HG03442 (cell line): Measurements from ENCODE around the gene WHRN.
A peak's percentile ranks its signal among the peaks of the same experiment; 100 is the strongest.

Source experiments
- ATAC-seq: cut with Tn5 transposase; IDR thresholded peaks from one replicate; pipeline ENCODE4 v1.9.1; 2021; ENCODE audit warnings: mild to moderate bottlenecking, moderate library complexity; ENCODE audit not compliant: unreplicated experiment

Gene WHRN

DNA sequence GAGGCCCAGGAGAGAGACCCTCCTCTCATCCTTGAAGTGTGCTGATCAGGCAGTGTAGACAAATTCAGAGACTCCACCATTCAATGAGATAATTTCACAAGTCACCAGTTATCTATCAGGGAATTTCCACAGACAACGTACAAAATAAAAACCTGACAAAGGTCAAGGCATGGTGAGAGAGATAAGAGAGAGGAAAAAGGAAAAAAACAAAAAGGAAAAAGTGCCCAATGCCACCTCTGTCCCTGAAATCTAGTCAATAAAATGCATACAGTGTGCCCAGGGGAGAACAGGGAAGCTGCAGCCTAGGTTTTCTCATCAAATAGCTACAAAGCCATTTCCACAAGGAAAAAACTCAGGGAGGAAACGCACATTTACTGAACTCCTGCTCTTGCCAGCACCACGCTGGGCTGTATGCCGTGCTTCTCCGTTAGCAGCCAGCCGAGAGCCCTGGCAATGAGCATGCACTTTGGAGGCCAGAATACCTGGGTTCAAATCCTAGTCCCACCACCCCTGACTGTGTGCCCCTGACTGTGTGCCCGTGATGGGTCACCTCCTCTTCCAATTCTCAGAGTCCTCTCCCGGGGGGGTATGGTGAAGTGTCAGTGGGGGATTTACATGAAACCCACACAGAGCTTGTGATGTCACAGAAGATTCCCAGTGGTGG is 11.6 kb downstream of the WHRN start:
- ATAC-seq, result no peak

DNA sequence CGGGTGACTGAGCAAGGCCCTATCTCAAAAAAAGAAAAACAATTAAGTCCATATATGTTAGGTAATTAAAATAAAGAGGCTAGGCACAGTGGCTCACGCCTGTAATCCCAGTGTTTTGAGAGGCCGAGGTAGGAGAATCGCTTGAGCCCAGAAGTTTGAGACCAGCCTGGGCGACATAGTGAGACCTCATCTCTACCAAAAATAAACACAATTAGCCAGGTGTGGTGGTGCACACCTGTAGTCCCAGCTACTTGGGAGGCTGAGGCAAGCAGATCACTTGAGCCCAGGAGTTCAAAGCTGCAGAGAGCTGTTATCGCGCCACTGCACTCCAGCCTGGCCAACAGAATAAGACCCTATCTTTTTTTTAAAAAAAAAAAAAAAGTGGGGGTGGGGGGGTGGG is 12.3 kb downstream of the WHRN start:
- no peak for ATAC-seq

DNA sequence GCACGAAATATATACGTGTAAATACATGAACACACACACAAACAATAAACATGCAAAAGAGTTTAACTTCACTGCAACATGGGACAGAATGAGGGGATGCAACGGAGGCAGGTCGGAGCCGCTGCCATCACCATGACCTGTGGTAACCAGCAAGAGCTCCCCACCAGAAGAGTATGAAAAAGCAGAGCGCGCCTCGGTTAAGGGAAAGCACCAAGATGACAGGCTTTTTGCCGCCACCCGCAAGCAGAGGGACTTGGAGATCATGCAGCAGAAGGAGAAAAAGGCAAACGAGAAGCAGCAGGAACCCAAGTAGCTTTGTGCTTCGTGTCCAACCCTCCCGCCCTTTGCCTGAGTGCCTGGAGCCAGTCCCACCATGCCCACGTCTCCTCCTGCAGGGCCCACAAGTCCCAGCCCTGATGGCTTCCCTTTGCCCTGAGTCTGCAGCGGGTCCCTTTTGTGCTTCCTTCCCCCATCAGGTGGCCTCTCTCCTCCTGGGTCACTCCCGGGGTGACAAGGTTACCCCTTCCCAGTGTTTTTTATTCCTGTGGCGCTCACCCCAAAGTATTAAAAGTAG is 13.8 kb downstream of the WHRN start:
- no peak for ATAC-seq

DNA sequence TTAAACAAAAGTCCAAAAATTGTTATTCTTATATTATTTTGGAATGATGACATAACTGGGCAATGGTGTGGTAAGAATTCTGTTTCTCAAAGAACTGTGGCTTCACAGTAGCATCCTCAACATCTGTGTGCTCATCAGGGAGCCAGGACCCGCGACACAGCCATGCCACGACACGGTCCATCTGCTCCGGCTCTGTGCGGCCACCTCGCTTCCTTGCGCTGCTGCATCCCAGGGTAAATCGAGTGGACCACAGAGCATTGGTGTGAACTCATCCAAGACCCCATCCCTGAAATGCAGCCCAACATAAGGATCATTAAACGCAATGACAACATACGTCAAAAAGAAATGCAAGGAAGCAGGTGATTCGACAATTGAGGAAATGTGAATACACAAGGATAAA is 15.3 kb downstream of the WHRN start:
- ATAC-seq, result no peak

DNA sequence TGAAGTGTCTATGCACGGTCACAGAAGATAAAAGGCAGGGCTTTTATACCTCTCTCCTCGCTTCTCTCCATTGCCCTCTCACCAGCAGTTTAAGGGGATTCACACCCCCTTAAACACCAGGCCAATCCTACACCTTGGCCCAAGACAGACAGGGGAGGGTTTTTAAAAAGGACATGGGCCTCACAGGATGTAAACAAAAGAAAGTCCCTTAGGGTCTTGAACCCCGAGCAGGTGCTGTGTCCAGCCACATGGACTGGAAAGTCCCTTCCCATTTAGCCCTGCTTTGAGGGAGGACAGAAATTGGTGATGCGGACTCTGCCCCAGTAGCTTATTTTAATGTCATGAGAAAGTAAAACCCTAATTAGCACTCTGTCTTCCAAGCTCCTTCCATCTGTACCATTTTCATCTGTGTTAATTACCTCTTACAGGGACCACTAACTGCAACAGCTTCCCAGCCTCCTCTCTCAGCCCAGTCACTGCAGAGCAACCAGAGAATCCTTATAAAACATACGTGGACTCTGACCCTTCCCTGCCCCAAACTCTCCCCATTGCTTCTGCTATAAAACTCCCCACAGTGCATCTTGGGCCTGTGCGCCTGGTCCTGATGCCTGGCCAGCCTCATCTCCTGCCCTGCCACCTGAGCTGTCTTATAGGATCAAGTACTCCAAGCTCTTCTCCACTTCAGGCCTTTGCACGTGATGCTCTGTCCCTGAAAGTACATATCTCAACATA is 16.7 kb downstream of the WHRN start:
- ATAC-seq, result no peak

DNA sequence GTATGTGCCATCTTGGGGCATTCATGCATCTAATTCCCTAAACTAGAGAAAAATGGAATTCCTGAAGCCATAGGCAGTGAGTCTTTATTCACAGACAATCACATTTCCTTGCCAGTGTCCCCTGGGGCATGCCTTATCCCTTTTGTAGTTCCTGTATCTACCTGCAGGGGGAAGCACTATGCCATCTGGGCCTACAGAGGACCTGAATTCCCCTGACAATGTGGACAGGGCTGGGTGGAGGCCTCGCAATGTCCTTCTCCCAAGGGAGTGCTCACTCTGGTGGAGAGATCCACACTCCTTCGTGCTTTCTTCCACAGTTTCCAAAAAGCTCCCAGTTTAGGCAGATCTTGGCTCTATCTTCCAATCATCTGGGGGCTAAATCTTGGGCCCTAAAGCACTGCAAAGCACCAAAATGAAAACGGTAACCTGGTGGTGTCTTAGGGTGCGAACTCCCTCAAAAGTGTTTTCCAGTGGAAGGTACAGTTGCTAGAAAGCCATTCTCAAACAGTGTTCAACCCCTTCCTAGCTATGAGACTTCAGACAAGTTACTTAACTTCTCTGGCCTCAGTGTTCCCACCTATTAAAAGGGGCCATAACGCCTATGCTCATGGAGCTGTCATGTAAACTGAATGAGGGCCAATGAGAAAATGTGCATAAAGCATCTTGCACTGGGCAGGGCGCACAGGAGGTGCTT is 17.5 kb downstream of the WHRN start:
- peak; percentile 33 for ATAC-seq

DNA sequence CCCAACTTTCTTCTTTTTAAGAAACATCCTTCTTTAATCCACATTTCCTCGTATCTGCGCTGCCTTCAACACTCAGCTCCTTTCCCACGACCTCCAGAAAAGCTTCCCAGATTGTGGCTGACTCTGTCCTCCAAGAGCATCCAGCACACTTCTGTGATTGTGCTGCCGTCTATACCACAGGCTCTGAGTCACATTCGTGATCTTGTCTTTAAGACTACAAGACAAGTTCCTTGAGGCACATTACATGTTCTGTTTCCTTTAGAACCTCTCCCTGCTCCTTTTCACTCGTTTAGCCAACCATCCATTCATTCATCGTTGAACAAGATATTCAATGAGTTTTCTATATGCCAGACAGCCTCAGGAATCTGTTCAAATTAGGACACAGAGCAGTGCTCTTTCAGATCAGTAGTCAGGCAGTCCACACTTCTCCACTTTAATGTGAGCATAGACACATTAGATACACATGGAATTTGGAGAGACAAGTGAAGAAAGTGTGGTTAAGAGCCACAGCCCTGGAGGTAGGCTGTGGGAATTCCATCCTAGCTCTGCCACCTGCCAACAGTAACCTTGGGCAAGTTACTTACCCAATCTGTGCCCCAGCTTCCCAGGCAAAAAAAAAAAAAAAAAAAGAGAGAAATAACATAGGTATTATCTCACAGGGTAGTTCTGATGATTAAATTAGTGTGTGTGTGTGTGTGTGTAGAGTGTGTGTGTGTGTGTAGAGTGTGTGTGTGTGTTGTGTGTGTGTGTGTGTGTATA is 18.9 kb downstream of the WHRN start:
- no peak for ATAC-seq

DNA sequence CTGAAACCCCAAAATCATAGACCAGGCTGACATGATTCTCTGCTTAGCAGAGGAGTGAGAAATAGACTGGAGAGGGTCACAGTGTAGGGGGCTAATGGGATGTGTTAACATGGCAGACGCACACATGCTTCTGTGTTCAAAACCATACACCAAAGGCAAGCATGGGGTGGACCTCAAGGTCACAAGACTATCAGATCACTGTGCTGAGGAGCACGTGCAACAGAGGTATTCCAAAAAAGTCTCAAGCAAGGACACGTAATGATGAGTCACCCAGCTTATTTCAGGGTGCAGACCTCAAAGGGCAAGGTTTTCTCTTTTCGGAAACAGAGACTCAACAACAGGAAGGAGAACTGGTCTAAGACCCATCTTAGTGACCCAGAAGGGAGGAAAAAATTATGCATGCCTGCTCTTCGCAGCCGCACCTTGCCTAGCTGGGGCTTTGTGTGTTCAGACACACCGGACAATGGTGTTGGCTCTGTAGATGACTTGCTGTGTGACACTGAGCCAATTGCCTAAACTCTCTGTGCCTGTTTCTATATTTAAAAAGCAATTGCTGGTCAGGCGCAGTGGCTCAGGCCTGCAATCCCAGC is 20.3 kb downstream of the WHRN start:
- peak; percentile 77 for ATAC-seq

DNA sequence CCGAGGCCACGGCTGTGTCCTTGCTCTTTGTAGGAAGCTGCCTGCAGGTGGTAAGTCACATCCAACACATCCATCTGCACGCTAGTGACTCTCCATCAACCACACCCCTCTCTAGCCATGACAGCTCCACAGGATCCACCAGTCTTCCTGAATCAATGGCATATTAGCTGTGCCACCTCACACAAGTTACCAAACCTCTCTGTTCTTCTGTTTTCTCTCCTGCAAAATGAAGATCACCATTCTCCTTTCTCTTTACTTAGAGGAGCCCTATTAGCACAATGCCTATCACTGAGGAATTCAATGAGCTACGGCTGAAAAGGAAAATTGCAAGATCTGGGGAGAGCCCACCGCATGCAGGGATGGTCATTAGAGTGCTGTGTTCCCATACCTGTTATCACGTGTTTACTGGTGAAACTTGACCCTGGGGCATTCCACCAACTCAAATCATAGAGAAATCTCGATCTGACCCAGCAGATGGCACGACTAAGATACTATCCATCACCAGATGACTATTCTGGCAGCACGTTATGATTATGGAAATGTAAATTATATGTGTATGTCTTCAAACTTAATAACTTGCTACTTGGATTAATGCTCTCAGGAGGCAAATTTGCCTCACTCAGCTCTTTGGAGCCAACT is 20.9 kb downstream of the WHRN start:
- ATAC-seq, result peak; percentile 18

DNA sequence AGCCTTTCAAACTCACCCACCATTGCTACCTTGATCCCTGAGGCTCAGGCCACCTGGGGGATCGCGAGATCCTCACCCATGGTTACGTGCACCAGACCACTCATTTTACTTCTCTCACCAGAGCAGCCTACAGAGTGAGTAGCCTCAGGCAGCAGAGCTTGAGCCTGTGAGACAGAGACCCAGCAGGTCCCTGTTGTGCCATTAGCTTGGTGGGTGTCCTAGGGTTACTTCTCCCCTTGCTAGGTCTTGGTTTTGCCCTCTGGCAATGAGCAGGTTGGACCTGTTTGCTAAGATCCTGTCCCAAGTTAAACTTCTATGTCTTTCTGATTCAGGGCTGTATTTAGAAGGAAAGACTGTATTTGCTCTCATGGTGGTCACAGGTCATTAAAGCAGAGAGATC is 21.8 kb downstream of the WHRN start:
- ATAC-seq, result no peak

DNA sequence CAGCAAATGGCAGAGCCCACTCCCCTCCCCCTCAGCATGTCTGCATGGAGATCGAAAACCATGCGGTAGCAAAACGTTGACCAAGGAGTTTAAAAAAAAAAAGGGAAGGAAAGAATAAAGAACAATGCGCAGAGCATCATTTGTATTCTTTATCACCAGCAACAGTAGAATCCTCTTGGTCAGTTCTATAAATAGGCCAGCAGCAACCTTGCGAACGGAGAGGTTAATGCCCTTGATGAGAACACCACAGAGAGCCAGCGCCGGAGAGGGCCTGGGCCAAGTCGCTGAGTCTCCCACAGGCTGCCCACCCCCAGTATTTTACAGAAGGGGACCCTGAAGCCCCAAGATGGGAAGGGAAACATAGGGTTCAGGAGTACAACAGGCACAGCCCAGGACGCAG is 22.7 kb downstream of the WHRN start:
- ATAC-seq, result no peak

DNA sequence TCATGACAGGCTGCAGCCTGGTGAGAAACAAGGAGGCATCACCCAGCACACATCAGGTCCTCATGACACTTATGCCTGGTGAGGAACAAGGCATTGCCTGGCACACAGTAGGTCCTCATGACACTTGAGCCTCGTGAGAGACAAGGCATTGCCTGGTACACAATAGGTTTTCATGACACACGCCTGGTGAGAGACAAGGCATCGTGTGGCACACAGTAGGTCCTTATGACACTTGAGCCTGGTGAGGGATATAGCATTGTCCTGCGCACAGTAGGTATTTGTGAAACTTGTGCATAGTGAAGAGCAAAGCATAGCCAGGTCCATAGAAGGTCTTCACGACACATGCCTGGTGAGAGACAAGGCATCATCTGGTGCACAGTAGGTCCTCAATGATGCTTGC is 23.5 kb downstream of the WHRN start:
- ATAC-seq, result no peak

DNA sequence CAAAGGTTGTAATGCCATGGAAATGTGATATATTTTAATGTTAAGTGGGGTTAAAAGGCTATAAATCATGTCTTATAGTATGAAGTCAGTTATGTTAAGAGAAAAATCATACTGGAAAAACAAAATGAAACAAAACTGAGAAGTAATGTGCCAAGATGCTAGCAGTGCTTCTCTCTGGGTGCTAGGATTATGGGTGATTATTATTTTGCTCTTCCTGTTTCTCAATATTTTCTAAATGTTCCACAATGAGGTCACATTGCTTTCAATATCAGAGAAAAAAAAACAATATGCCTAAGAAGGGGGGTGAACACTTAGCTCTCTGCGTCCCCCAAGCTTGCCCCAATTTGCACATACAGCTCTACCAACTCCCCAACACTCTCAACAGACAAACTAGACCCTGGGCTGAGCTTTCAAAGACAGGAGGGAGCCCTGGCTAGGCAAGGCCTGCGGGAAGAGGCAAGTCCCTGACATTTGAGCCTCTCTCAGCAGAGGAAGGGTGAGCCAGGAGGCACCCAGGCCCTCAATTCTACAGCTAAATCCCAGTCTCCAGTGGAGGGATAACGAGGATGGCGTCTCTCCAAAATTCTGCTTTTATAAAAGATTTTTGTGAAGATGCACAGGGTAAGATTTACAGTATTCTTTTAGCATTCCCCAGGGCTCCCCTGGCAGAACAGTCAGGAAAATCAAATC is 24.4 kb downstream of the WHRN start:
- ATAC-seq, result no peak

DNA sequence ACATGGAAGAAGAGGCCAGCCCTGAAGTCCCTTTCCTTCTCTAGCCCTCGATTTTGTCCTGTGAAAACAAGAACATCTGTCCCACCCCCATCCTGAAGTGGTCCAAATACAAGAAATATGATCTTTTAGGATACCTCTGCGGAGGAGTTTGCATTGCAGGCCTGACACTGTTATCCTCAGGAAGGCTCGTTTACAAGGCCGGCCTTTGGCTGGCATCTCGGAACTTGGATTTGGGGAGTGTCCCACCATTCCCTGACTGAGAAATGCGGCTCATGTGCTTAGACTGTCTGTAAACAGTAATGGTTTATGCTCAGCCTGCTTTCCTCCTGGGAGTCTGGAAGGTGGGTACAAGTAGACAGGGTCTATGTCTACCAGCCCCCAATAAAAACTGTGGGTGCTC is 26.4 kb downstream of the WHRN start:
- no peak for ATAC-seq

DNA sequence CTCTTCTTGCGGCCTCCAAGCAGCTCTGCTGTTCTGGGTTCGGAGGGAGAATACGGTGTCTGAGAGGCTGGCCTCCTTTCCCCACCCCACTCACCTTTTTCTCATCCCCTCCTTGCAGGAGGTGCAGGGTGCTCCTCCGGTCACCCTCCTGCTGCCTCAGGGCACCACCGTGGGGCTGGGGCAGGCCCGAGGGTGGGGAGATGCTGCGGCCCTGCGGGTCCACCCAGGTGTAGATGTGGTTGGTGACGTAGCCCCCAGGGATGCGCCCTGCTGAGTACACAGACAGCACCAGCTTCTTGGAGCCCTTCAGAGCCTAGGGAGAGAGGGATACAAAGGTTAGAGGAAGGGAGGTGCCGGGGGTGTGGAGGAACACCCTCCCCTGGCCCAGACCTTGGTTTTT is 26.8 kb downstream of the WHRN start:
- ATAC-seq, result no peak

DNA sequence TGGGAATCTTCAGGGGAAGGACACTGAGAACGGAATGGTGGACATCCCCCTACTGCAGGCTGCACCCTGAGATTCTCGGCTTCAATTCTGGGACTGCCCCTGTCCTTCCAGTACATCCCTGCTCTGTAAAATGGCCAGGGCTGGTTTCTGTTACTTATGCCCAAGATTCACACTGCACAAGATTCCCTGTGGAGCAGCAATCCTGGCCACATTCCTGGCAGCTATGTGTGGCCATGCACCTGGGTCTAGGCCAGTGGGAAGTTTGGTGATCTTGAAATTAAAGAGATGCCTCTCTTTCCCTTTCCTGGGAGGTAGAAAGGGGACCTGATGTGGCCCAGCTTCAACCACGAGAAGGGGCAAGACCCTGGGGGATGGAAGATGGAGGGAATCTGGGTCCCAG is 27.6 kb downstream of the WHRN start:
- no peak for ATAC-seq

DNA sequence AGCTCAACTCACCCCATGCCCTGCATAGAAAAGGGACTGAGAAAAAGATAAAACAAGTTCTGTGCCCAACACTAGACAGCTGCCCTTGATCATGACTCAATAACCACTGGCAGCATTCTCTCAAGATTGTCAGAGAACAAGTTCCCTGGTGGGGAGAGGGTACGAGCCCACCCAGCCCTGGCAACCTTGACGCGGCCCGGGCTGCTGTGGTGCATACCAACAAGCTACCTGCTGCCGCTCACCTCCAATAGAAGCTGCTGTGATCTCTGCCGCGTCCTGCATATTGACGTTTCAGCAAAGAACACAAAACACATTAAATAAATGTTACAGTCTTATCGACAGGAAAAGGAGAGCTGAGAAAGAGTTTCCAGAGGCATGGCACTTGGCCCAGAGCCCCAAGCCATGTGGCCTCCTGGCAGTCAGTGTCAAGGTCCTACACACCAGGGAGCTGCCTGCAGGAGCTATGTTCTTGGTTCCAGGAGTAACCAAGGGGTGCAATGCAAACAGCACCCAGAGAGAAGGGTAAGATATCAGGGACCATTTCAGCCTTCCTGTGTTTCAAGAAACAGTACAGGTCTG is 28.3 kb downstream of the WHRN start:
- no peak for ATAC-seq

DNA sequence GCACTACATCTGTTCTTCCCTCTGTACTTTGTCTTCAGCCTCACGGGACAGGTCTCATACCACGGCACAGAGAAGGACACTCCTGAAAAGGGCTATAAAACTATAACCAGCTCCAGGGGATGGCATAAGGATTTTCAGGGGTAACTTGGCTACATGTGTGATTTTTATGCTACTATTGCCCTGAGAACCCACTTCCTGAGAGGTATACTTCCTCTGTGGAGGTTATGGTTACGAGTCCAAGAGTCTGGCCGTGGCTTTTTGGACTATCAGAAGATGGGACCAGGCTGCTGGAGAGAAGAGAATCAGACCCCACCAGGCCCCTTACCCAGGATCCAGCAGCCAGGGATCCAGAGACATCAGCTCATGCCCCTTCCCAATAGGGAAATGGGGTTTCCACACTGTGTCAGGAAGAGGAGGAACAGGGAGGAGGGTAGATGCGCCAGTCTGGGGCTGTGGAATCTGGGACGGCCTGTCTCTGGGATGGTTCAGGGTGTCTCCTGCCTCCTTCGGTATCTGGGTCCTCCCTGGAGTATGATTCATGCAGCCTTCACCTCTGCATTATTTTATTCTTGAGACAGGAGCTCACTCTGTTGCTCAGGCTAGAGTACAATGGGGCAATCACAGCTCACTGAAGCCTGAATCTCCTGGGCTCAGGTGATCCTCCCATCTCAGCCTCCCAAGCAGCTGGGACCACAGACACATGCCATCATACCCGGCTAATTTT is 29.7 kb downstream of the WHRN start:
- ATAC-seq, result no peak

DNA sequence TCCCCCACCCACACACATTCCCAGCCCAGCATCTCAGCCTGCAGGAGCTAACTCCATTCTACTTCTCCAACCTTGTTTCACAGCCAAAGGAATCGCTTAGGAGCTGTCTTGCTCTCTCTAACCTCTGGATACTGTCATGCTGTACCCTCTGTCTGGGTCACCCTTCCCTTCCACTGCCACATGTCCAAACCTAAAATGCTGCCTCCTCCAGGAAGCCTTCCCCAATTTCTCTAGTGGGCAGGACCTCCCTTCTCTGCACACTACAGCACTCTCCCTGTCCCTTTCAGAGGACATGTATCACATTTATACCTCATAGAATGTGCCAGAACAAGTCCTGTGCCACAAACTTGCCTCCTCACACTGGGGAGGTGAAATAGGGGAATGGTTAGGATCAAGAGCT is 30.8 kb downstream of the WHRN start:
- no peak for ATAC-seq
